GM18517 (cell line): ENCODE measurements around the gene ASB2.
A peak's percentile ranks its signal among the peaks of the same experiment; 100 is the strongest.

Experiments
- ATAC-seq: cut with Tn5 transposase; IDR thresholded peaks from one replicate; pipeline ENCODE4 v1.9.1; 2021; ENCODE audit warnings: mild to moderate bottlenecking, moderate library complexity; ENCODE audit not compliant: unreplicated experiment

The ASB2 gene

GRCh38 chr14:93980456-93981201, 4.3 kb upstream of the ASB2 start:
- ATAC-seq: no peak

DNA sequence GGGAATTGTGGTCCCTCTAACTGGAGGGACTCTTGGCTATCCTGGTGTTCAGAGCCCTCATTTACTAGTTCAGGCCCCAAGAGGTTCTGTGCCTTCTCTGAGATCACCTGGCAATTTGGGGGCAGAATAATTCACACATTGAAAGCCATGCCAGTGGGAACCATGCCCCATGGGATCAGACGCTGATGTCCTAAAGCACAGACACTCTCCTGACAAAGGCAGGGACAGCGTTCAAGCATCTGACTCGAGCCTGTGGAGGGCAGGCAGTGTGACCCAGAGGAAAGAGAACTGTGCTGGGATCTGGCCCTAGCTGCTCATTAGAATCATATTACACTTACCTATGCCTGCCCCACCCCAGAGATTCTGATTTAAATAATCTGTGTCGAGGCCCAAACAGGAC, 2.4 kb upstream of the ASB2 start:
- ATAC-seq: no peak

DNA sequence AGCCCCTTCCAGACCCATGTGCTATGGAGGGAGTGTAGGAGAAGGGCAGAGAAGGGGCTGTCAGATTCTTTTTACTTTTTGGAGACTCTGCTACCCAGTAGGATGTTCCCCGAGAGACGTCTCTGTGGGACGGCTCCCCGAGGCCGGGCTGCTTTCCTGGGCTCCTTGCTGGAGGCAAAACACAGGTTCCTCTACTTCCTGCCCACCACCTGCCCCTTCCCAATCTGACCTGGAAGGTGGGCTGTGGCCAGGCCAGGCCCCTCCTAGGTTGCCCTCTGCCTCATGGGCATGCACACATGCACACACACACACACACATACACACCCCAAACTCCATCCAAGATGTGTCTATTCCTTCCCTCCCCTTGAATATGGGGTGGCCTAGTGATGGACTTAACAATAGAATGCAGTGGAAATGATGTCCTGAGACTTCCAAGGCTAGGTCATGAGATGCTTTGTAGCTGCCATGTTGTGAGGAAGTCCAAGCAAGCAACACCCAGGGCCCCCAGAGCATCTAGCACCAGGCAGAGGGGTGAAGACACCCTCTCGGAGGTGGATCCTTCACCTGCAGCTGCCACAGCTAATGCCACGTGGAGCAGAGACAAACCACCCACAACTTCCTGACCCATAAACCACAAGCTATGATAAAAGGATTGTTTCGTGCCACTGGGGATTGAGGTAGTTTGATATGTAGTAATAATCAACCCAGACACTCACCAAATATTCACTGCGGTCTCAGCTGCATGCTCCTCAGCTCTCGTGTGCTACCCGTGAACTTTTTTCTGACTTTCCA, 1.6 kb upstream of the ASB2 start:
- peak; percentile 69 for ATAC-seq

DNA sequence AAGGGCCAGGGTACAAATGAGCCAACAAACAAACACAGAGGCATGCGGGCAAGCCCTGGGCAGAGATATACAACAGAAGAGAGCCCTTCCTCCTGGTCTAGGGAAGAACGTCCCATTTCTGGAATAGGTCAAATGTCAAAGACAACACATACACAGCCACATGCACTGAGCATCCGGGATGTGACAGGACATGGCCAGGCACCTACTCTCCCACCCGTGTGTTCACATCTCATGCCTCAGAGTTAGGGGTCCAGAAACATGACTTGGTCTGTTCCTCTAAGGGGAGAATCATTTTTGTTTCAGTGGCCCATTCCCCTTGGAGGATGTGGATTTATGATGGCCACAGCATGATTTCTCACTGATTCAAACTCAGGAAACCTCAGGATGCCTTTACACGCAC, 801 bp upstream of the ASB2 start:
- no peak for ATAC-seq

DNA sequence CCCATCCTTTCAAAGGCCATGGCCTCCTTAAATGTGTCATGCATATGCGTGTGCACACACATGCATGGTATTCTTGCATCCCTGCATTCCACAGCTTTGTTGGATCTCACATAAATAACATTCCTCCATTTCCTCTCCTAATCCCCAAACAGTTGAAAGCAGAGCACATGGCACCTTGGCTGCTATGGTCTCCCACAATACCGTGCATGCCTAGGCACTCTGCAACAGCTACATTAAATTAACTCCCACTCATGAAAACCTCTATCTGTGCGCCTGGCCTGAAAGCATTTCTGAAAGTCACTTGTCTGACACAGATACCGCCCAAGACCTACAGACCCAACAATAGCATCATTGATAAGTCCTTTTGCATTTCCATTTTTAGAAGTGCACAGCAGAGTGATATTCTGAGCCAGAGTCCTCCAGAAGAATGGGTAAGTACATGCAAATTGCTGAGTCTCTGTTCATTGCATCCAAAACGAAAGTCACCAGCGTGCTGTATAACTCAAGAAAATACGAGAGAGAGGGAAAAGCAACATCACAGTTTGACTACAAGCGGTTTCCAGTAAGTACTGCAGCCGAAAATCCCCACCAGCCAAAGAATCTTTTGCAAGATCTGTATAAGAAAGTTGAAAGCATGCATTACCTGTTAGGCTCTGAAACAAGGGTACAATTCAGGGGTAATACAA, 436 bp downstream of the ASB2 start:
- peak; percentile 71 for ATAC-seq

- ATAC-seq: no peak
These were observed 1.5 kb downstream of the ASB2 start for GRCh38 chr14:93974833-93975232.

- ATAC-seq: no peak
These were observed 2.1 kb downstream of the ASB2 start for GRCh38 chr14:93974299-93974698.

DNA sequence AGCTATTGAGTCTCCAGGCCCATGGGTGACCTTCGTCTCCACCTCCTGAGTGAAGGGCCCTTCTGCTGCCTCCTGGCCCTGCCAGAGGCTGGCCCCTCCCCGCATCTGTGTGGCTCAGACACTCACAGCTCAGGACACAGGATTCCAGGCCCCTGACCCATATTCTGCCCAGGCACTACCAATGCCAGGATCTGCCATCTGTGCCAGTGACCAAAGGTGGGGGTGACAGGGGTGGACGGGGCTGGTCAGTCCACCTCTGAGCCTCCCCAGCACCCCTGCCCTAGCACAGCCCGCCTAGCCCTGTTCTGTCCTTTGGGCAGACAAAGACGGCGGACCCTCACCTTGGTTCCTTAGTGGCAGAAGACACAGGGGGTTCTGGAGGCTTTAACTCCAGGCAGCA, 2.8 kb downstream of the ASB2 start:
- ATAC-seq: no peak

DNA sequence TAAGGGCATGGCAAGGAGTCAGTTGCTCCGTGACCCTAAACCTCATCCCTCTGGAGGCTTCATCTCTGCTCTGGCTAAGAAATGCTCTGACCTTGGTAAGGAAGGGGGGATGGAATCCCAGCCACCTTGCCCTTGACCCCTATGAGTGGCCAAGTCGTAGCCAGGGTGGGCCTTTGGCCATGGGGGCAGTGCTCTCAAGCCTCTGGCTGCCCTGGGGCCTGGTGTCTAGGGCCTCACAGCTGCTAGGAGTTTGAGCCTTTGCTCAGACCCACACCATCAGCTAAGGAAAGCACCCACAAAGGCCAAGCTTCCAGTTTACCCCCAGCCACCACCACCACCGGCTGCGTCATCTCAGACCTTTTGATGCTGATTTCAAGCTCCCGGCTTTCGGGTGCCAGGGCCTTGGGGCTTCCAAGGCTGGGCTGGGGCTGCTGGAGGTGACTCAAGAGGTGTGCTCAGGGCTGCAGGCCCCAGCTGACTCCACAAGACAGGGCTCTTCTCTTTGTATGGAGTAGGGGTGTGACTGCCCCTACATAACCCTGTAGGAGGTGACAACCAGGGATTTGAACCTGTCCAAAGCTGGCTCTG, 3.7 kb downstream of the ASB2 start:
- no peak for ATAC-seq

DNA sequence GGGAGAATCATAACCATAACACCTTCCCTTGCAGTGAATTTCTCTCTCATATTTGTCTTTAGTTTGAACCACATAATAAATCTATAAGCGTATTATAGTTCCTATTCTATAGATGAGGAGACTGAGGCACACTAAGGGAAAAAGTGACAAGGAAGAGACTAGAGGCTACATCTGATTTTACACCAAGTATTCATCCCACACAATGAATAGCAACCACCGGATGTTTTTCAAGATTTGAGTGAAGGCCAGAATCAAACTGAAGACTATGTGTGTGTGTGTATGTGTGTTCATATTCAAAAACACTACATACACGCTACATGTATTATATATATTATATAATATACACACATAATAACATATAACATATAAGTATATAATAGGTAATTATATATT, 4.7 kb downstream of the ASB2 start:
- ATAC-seq: no peak

- ATAC-seq: peak; percentile 28
These were observed 5.3 kb downstream of the ASB2 start for GRCh38 chr14:93970965-93971634.

GRCh38 chr14:93970585-93970964, 5.8 kb downstream of the ASB2 start:
- ATAC-seq: peak; percentile 26

- ATAC-seq: no peak
These were observed 7.1 kb downstream of the ASB2 start for GRCh38 chr14:93969082-93969828.

GRCh38 chr14:93967637-93968250, 8.6 kb downstream of the ASB2 start:
- ATAC-seq: peak; percentile 41

DNA sequence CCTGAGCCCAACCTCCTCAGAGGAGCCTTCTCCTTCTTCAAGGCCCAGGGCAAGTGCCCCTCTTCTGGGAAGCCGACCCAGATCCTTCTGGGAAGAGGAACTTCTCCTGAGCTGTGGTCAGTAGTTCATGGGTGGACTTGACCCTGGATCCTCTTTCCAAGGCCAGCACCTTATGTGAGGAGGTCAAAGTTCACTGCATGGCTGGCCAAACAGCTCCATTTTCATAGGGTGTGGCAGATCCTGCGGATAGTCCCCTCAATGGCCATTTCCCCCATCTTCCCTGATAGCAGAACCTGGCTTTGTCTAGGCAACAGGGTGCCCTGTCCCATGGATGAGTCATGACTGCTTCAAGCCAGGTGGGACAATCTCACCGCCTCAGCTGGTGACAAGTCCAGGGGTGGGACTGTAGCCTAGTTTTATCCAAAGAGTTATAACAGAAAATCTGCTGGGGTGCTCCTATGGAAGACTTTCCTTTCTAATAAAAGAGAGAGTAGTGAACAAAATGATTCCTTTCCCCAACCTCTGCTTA, 10.4 kb downstream of the ASB2 start:
- ATAC-seq: no peak

- no peak for ATAC-seq
These were observed 11.0 kb downstream of the ASB2 start for GRCh38 chr14:93965287-93965821.

- no peak for ATAC-seq
These were observed 11.5 kb downstream of the ASB2 start for GRCh38 chr14:93964820-93965286.

GRCh38 chr14:93964281-93964680, 12.1 kb downstream of the ASB2 start:
- no peak for ATAC-seq

GRCh38 chr14:93963692-93964091, 12.7 kb downstream of the ASB2 start:
- no peak for ATAC-seq
